ENCODE measurements around the gene MIEF1.
"Not testable (repeated sequence)": the region's sequence is repeated elsewhere in the genome, so short reads cannot be mapped to it uniquely, and the experiment has no call there.

MIEF1 gene

GRCh38 chr22:39489094-39490068 is 12.7 kb upstream of the MIEF1 start:
- no peak for DNase-seq (ENCODE audit: low read depth, low spot score)

GRCh38 chr22:39490135-39490798 is 11.8 kb upstream of the MIEF1 start:
- peak; percentile 82 for DNase-seq (ENCODE audit: low read depth, low spot score)

- no peak for DNase-seq (ENCODE audit: low read depth, low spot score)
These were observed 11.0 kb upstream of the MIEF1 start for GRCh38 chr22:39490966-39491680.

- DNase-seq (ENCODE audit: low read depth, low spot score): no peak
These were observed 10.4 kb upstream of the MIEF1 start for GRCh38 chr22:39491696-39492095.

- no peak for DNase-seq (ENCODE audit: low read depth, low spot score)
These were observed 9.9 kb upstream of the MIEF1 start for GRCh38 chr22:39492186-39492585.

- DNase-seq (ENCODE audit: low read depth, low spot score): peak; percentile 82
These were observed 8.3 kb upstream of the MIEF1 start for GRCh38 chr22:39493759-39494158.

GRCh38 chr22:39494471-39495120 is 7.5 kb upstream of the MIEF1 start:
- no peak for DNase-seq (ENCODE audit: low read depth, low spot score)

GRCh38 chr22:39496131-39496838 is 5.8 kb upstream of the MIEF1 start:
- peak; percentile 67 for DNase-seq (ENCODE audit: low read depth, low spot score)

- DNase-seq (ENCODE audit: low read depth, low spot score): no peak
These were observed 4.7 kb upstream of the MIEF1 start for GRCh38 chr22:39497429-39497828.

GRCh38 chr22:39498368-39498767 is 3.7 kb upstream of the MIEF1 start:
- DNase-seq (ENCODE audit: low read depth, low spot score): no peak

GRCh38 chr22:39498802-39499201 is 3.3 kb upstream of the MIEF1 start:
- DNase-seq (ENCODE audit: low read depth, low spot score): no peak

GRCh38 chr22:39500101-39500500 is 2.0 kb upstream of the MIEF1 start:
- DNase-seq (ENCODE audit: low read depth, low spot score): no peak

- DNase-seq (ENCODE audit: low read depth, low spot score): no peak
These were observed 414 bp upstream of the MIEF1 start for GRCh38 chr22:39501644-39502108.

- no peak for DNase-seq (ENCODE audit: low read depth, low spot score)
These were observed 809 bp downstream of the MIEF1 start for GRCh38 chr22:39502789-39503409.

GRCh38 chr22:39503630-39504029 is 1.5 kb downstream of the MIEF1 start:
- DNase-seq (ENCODE audit: low read depth, low spot score): no peak

GRCh38 chr22:39504071-39504470 is 2.0 kb downstream of the MIEF1 start:
- DNase-seq (ENCODE audit: low read depth, low spot score): no peak

GRCh38 chr22:39507021-39507420 is 4.9 kb downstream of the MIEF1 start:
- not testable (repeated sequence) for DNase-seq (ENCODE audit: low read depth, low spot score)

- DNase-seq (ENCODE audit: low read depth, low spot score): no peak
These were observed 6.3 kb downstream of the MIEF1 start for GRCh38 chr22:39508393-39508792.

- DNase-seq (ENCODE audit: low read depth, low spot score): peak; percentile 51
These were observed 8.5 kb downstream of the MIEF1 start for GRCh38 chr22:39510529-39511149.

- DNase-seq (ENCODE audit: low read depth, low spot score): no peak
These were observed 9.1 kb downstream of the MIEF1 start for GRCh38 chr22:39511226-39511625.

Measured in ELF-1 (cell line).